Inflammatory macrophage treated with lipopolysaccharide for 4 hours (primary cell): ENCODE data around the gene DUSP2.
A peak's percentile ranks its signal among the peaks of the same experiment; 100 is the strongest.
"Not testable (repeated sequence)": the region's sequence is repeated elsewhere in the genome, so short reads cannot be mapped to it uniquely, and the experiment has no call there.

Source experiments
- DNase-seq: peaks from one replicate; pipeline ENCODE4 v3.0.0-alpha.2; 2020

The DUSP2 gene

DNA sequence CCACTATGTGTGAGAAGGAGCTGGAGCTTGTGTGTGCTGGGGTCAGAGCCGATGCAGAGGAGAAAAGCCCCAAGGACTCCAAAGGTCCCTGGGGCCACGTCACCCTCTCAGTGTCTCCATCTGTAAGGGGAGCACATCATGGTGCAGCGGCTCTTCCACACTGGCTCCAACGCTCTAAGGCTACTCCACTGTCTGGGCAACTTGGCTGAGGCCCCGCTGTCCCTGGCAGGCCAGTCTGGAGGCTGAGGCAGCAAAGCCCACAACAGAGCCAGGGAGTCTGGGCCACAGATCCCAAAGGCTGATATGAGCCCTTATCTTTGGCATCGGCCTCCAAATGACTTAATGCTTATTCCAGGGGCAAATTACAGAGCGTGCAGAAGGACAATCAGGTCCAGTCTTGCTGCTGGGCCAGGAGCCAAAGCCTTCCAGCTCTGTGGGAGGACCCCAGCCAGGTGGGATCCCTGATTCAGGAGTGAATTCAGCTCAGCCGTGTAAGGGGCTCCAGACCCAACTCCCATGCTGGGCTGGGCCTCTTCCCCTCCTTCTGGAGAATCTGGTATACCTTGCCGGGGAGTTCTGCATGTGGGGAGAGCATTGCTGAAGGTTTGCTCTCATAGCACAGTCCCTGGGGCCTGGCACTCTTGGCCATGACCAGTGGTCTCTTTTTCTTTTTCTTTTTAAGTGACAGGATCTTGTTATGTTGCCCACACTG is 1.8 kb upstream of the DUSP2 start:
- no peak for DNase-seq

DNA sequence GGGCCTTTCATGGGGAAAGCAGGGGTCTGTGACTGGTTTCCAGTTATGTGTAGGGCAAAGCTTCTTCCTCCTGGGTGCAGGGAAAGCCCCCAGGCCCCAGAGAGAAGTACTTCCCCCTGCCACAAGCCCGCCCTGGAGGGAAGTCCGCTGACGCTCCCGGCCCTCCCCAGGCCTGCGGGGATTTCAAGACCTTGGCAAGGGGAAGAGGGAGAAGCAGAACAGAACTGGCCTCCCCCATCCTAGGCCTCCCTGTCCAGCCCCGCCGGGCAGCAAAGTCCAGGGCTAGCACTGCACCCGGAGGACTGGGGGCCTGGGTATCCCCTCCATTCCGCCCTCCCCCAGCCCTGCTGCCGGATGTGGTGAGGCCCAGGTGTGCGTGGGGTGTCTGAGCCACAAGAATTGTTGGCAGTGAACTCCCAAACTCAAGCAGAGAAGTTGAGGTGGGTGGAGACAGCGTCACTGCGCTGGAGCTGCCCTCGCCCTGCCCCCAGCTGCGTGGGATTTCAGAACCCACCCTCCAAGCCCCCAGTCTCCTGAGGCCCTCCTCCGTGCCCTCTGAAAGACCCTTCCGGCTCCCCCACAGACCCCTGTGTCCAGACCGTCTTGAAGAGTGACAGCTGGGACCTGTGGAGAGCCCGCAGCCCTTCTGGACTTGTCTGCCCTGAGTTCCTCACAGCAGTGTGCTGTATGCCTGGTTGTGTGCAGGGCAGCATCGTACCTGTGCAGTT is 1.1 kb upstream of the DUSP2 start:
- peak; percentile 98 for DNase-seq

GRCh38 chr2:96145848-96146152 is 560 bp upstream of the DUSP2 start:
- DNase-seq = peak; percentile 80

- no peak for DNase-seq
Measured at GRCh38 chr2:96144481-96145035, 682 bp downstream of the DUSP2 start.

- no peak for DNase-seq
Measured at GRCh38 chr2:96143848-96144480, 1.3 kb downstream of the DUSP2 start.

DNA sequence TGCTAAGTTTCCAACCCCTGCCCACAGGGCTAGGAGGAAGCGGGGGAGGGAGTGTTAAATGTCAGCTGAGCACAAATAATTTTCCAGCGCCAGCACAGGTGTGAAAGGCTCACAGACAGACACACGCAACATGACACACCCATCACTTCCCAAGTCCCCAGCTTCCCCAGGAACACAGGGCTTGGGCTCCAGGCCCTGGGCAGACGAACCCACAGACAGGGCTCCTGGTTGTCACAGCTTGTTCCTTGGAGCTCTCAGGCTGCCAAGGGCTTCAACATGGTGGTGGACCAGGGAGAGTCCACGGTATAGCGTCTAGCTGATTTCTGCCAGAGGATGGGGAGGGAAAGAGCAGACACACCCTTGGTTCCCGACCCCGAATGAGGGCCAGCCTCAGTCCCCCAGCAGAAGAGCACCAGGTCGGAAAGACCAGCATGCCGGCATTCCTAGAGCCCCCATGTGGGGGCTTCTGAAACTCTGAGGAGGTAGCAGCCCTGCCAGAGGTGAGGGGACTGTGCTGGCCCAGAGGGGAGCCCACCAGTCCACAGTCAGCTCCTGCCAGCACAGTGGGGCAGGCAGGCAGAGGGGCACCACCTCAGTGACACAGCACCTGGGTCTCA is 1.9 kb downstream of the DUSP2 start:
- DNase-seq = no peak

- no peak for DNase-seq
Measured at GRCh38 chr2:96142217-96143113, 2.8 kb downstream of the DUSP2 start.

DNA sequence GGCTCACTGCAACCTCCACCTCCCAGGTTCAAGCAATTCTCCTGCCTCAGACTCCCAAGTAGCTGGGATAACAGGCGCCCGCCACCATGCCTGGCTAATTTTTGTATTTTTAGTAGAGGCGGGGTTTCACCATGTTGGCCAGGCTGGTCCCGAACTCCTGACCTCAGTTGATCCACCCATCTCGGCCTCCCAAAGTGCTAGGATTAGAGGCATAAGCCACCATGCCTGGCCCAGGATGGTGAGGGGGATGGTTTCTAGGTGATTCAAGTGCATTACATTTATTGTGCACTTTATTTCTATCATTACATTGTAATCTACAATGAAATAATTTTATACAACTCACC is 3.6 kb downstream of the DUSP2 start:
- DNase-seq = not testable (repeated sequence)

GRCh38 chr2:96140941-96141623 is 4.2 kb downstream of the DUSP2 start:
- DNase-seq = no peak

- DNase-seq = no peak
Measured at GRCh38 chr2:96139181-96139758, 6.0 kb downstream of the DUSP2 start.

DNA sequence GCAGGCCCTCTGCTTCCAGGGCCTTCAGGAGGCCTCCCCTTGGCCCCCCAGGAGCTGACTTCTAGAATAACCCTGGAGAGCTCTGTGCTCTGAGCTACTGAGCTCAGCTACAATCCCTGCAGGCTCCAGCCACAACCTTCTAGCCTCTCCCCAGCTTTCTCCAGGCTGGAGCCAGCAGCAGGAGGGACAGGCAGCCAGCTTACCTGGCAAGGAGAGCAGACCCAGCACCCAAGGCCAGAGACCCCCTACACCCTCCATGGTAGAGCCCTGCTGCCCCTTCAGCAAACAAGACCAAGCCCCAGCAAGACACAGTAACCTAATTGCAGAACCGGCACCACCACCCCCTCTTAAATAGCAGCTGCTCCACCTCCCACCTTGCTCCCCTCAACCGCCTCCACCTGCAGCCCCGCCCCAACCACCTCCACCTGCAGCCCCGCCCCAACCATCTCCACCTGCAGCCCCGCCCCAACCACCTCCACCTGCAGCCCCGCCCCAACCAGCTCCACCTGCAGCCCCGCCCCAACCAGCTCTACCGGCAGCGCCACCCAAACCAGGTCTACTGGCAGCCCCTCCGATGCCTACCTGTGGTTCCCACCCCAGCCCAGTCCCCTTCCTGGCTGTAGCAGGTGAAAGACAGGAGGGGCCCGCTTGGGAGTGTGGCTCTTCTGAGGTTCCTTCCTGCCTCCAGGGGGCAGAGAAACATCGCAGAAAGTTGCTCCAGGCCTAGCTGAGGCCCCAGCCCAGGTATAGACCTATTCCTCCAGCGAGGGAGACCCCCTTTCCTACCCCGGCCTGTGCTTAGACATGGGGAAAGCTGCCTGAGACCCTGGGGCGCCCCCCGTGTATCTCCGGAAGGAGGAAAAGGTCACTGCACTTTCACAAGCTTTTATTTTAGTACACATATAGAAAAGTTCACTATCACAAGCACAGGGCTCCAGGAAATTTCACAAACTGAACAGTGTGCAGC is 6.8 kb downstream of the DUSP2 start, which contains the start of gene ASTL:
TSS of gene ASTL (minus strand) at position 324 of the 967 bp plus-strand sequence. CDS start at position 258, 66 bp downstream.
- DNase-seq = peak; percentile 25

DNA sequence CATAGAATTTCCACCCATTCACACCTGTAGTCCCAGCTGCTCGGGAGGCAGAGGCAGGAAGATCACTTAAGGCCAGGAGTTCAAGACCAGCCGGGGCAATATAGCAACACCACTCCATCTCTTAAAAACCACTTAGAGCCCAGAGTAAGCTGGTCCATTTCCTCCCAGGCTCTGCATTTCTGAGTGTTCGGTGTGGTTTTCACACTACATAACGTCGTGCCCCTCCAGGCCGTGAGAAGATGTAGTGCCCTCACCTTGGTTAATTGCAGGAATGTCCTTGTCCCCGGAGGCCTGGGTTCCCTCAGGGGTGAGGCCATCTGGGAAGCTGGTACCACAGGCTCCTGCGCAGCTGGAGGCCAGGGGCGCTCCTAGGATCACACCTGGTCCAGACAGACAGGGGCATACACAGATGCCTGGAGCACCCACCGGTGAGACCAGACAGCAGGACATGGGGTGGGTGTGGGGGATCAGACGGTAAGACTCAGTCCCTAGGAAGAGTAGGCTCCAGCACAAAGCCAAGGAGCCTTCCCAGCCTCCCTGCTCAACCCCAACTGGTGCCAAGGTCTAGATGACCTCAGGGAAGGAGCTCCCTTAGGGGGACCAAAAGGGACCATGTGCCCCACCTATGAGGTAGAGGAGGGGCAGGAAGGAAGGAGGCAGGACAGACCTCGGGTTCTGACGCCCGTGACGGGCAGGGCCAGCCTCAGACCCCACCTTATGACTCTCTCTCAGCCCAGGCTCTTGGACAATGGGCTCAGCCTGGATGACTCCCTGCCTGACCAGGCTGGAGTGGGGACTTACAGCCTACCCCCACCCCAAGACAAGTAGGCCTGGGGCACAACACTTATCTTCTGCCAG is 7.7 kb downstream of the DUSP2 start:
- DNase-seq = no peak

DNA sequence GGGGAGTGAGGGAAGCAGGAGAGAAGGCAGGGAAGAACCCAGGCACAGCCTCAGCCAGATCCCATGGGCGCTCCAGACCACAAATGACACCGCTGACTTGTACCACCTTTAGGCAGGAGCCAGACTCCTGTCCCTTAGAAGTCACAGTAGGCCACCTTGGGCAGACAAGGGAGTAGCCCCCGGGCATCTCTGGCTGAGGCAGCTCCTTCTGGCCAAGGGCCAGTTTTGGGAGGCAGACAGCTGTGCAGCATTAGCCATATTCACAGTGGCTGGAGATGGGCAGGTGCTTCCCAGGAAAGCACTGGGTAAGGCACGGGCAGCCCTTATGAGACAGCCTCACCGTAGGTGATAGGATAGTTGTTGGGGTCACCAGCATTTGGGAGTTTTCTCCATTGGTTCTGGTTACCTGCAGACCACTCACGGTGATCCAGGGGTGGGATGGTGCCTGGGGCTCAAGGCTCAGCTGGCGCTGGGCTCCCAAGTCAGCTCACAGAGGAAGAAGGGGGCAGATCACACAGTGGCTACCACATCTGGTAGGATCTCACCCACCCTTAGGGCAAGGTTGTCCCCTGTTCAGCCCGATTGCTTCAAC is 9.0 kb downstream of the DUSP2 start:
- no peak for DNase-seq

- DNase-seq = no peak
Measured at GRCh38 chr2:96135621-96136020, 9.6 kb downstream of the DUSP2 start.

DNA sequence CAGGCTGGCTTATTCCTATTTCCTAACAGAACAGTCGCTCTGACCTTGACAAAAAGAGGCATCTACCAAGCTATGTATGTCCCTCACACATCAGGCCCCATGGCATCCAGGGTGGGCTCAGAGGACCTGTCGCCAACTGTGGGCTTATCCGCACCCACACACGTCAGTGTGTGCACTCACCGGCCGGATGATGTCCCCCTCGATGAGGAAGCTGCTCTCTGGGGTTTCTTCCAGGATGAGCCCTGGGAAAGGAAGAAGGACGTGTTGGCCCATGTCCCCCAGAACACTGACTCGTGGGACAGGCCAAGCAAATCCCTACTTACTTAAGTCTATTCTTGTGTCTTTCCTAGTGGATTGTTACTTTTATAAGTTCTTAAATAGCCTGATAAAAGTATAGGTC is 10.1 kb downstream of the DUSP2 start:
- DNase-seq = no peak

DNA sequence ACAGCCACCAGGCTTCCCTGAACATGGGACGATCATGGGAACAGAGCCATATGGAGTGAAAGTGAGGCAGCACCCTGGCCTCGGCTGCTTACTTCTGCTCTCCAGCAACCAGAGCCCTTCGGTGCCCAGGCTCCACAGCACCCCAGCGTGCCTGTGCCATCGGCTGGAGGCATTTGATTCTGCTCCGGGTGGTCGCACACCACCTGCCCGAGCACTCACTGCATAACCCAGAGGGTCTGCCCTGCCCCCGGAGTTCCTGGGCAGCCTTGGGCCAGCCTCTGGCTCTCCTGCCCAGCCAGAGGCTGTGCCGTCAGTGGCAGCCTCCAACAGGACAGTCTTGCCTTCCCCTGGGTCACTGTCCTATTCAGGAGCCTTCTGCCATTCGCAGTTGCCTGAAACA is 10.8 kb downstream of the DUSP2 start:
- no peak for DNase-seq

DNA sequence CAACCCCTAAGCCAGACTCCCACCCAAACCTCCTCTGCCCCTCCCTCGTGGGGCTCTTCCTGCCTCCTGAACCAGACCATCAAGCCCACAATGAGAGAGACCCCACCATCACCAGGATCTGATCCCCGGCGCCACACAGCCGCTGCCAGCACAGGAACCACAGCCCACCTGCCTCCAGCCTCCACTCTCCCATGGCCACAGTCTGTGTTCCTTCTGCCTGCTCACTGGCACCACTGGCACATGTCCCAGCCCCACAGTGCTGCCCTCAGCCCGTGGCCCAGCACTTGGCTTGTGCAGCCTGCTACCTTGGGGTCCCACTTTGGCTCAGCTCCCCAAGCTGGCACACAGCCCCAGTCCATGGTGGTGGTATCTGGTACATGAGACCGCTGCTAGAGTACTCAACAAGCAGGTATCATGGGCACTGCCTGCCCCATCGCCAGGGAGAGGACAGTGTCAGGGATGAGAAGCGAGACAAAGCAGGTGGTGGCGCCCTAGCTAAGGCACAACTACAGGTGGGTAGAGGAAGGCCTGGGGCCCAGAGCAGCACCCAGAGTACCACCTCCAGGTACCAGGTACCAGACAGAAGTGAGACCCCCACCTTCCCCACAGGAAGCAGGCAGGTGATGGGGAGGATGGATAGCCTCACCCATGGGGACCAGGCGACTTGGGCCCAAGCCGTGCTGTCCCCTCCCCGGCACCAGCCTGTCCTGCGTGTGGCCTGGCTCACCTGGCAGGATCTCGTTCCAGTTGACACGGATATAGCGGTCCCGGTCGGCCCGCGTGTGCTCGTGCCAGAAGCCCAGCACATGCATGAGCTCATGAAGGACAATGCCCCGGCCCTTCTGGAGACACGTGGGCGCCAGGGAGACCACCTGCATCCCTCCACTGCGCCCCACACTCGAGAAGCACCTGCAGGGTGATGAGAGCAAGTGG is 13.2 kb downstream of the DUSP2 start:
- DNase-seq = no peak
